Endothelial cell (in vitro differentiated cells): ENCODE measurements around the gene CTDP1. TPM values are rescaled to one million over a fixed set of nuclear protein-coding genes. Genes with fewer than 3 reads are reported as not detected.
A peak's percentile ranks its signal among the peaks of the same experiment; 100 is the strongest.

Experiments used
- DNase-seq: peaks from one replicate; pipeline ENCODE4 v3.0.0; 2021; ENCODE audit warnings: low spot score
- H3K27ac Mint-ChIP-seq: one replicate; pipeline ENCODE4 v1.8.0; 2021; ENCODE audit warnings: mixed read lengths, inconsistent platforms; ENCODE audit not compliant: unreplicated experiment
- H3K27me3 Mint-ChIP-seq: one replicate; pipeline ENCODE4 v1.8.0; 2021; ENCODE audit warnings: mild to moderate bottlenecking, moderate library complexity, mixed read lengths, inconsistent platforms; ENCODE audit not compliant: unreplicated experiment
- H3K36me3 Mint-ChIP-seq: one replicate; pipeline ENCODE4 v1.8.0; 2021; ENCODE audit warnings: mild to moderate bottlenecking, low read depth, mixed read lengths, inconsistent platforms; ENCODE audit not compliant: unreplicated experiment
- H3K4me1 Mint-ChIP-seq: one replicate; pipeline ENCODE4 v1.8.0; 2021; ENCODE audit warnings: mild to moderate bottlenecking, mixed read lengths, inconsistent platforms; ENCODE audit not compliant: unreplicated experiment
- H3K4me3 Mint-ChIP-seq: one replicate; pipeline ENCODE4 v1.8.0; 2021; ENCODE audit warnings: mild to moderate bottlenecking, mixed read lengths, inconsistent platforms; ENCODE audit not compliant: unreplicated experiment
- H3K9me3 Mint-ChIP-seq: one replicate; pipeline ENCODE4 v1.8.0; 2021; ENCODE audit warnings: mixed read lengths, inconsistent platforms; ENCODE audit not compliant: unreplicated experiment
- CTCF ChIP-seq: fragments of 200-600 bp; sonication (generic); IDR thresholded peaks from one replicate; pipeline ENCODE4 v1.5.0; 2021; ENCODE audit warnings: antibody characterized with exemption; ENCODE audit not compliant: unreplicated experiment
- total RNA-seq: library from RNA; stranded (reverse); fragmentation: NEBNext Ultra II Directional; extraction: Animal tissue kit (Norgen Biotek cat#: 25700); gene quantifications from one replicate; pipeline ENCODE4 v1.2.1, GENCODE V29; 2021; ENCODE audit not compliant: unreplicated experiment

CTDP1 gene
- total RNA-seq, 1 donor from 2014 or later, result 34.2 TPM

- TF ChIP-seq CTCF, result no peak
- no peak overlapping the region for H3K4me3 Mint-ChIP-seq
- no peaks in the 10 kb centered on the region for H3K9me3 Mint-ChIP-seq
- no peak for DNase-seq
- no peak overlapping the region for H3K27ac Mint-ChIP-seq
- H3K36me3 Mint-ChIP-seq, result peaks cover 60% of the 10 kb centered on the region
- H3K27me3 Mint-ChIP-seq, result peaks cover 6% of the 10 kb centered on the region
- peaks cover 14% of the 10 kb centered on the region for H3K4me1 Mint-ChIP-seq
Observed at GRCh38 chr18:79736230-79736629, 56.6 kb downstream of the CTDP1 start.

DNA sequence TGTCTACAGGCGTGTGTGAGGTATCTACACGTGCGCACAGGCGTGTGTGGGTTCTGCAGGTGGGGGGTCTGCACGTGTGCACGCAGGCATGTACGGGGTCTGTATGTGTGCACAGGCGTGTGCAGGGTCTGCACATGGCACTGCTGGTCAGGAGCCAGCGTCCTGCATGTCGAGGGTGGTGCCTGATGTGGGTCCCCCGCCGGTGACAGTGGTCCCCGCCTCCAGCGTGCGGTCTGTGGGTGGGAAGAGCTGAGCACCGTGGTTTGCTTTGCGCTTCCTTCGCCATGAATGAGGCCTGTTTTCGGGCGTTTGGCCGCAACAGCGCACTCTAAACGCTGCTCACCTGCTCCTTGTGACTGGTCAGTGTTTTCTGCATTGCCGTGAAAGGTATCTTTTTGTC lies 57.2 kb downstream of the CTDP1 start:
- Mint-ChIP-seq H3K27ac (no peak overlapping the region), H3K4me3 (no peak overlapping the region), H3K9me3 (no peaks in the 10 kb centered on the region), H3K4me1 (peaks cover 20% of the 10 kb centered on the region), H3K36me3 (peaks cover 58% of the 10 kb centered on the region), H3K27me3 (peaks cover 6% of the 10 kb centered on the region)
- DNase-seq, result no peak
- TF ChIP-seq CTCF, result no peak

GRCh38 chr18:79737426-79737825 lies 57.8 kb downstream of the CTDP1 start:
- Mint-ChIP-seq H3K36me3 (peaks cover 58% of the 10 kb centered on the region), H3K4me3 (no peak overlapping the region), H3K27me3 (peaks cover 6% of the 10 kb centered on the region), H3K9me3 (no peaks in the 10 kb centered on the region), H3K27ac (peak overlapping the region; percentile 3), H3K4me1 (peaks cover 25% of the 10 kb centered on the region)
- no peak for TF ChIP-seq CTCF
- no peak for DNase-seq

DNA sequence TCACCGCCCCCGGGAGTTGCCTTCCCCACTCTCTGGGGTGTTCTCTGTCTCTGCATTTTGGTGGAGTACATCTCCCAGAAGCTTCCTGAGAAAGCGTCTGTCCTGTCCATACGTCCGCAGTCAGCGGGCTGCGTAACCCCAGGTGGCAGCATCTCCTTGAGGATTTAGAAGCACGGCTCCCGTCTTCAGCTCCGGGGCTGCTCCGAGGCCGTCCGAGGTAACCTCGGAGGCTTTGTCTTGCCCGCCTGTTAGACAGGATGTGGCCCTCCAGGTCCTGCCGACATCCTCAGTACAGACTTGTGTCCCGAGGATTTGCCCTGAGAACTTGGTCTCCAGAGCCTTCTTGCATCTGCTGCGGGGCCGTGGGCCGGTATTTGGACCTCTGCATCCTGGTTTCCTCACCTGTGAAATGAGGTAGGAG lies 58.4 kb downstream of the CTDP1 start:
- no peak for DNase-seq
- no peaks in the 10 kb centered on the region for H3K9me3 Mint-ChIP-seq
- no peak for TF ChIP-seq CTCF
- peaks cover 53% of the 10 kb centered on the region for H3K36me3 Mint-ChIP-seq
- no peak overlapping the region for H3K27ac Mint-ChIP-seq
- peaks cover 25% of the 10 kb centered on the region for H3K4me1 Mint-ChIP-seq
- H3K27me3 Mint-ChIP-seq, result peaks cover 6% of the 10 kb centered on the region
- H3K4me3 Mint-ChIP-seq, result no peak overlapping the region

GRCh38 chr18:79738581-79739439 lies 59.2 kb downstream of the CTDP1 start:
- peak overlapping the region; percentile 88 for H3K27ac Mint-ChIP-seq
- peaks cover 48% of the 10 kb centered on the region for H3K36me3 Mint-ChIP-seq
- DNase-seq, result no peak
- no peak overlapping the region for H3K4me3 Mint-ChIP-seq
- TF ChIP-seq CTCF, result no peak
- H3K27me3 Mint-ChIP-seq, result peaks cover 3% of the 10 kb centered on the region
- H3K4me1 Mint-ChIP-seq, result peaks cover 25% of the 10 kb centered on the region
- H3K9me3 Mint-ChIP-seq, result no peaks in the 10 kb centered on the region
